PC-9 (cell line): Measurements from ENCODE around the gene MEAK7. TPM values are rescaled to one million over a fixed set of nuclear protein-coding genes. Genes with fewer than 3 reads are reported as not detected.

Experiments
- BruUV-seq: library from RNA; stranded (reverse); fragments of 400-500 nt; replicated peaks from 2 replicates; lab custom pipeline; 2021; lab: Mats Ljungman, UMichigan
- CTCF ChIA-PET: fragments of 300-600 bp; sonication (Branson Sonifier 250); formaldehyde crosslinking; loops from one replicate; lab custom pipeline; 2022; ENCODE audit warnings: antibody characterized with exemption; lab: Charles Lee
- POLR2A ChIA-PET: fragments of 300-600 bp; sonication (Branson Sonifier 250); formaldehyde crosslinking; loops from one replicate; lab custom pipeline; 2022; ENCODE audit warnings: antibody characterized with exemption; ENCODE audit not compliant: unreplicated experiment; lab: Charles Lee
- DNase-seq, 2 experiments: peaks; one replicate each; pipeline versions ENCODE4 v3.0.0 to v3.0.0-alpha.2; 2015 to 2022; ENCODE audit warnings: mixed read lengths in 1 of 2
- H2AFZ ChIP-seq: fragments of 200-600 bp; sonication (generic); 2 replicates; pipeline ENCODE4 v1.8.1; 2017; ENCODE audit warnings: antibody characterized with exemption
- H3F3A ChIP-seq: fragments of 200-600 bp; sonication (generic); 2 replicates; pipeline ENCODE4 v1.8.1; 2017; ENCODE audit warnings: antibody characterized with exemption, mild to moderate bottlenecking, low read depth; ENCODE audit not compliant: insufficient read depth
- H3K27ac ChIP-seq: fragments of 200-600 bp; sonication (generic); 2 replicates; pipeline ENCODE4 v1.6.1; 2016; ENCODE audit warnings: mixed run types
- H3K27me3 ChIP-seq: fragments of 200-600 bp; sonication (generic); 2 replicates; pipeline ENCODE4 v1.6.1; 2016; ENCODE audit warnings: low read depth, mixed run types; ENCODE audit not compliant: insufficient read depth
- H3K36me3 ChIP-seq: fragments of 200-600 bp; sonication (generic); 2 replicates; pipeline ENCODE4 v1.6.1; 2016; ENCODE audit warnings: low read depth, mixed run types
- H3K4me1 ChIP-seq: fragments of 200-600 bp; sonication (generic); replicated peaks from 2 replicates; pipeline ENCODE4 v1.6.1; 2016; ENCODE audit warnings: mixed run types; ENCODE audit not compliant: insufficient read depth
- H3K4me2 ChIP-seq: fragments of 200-600 bp; sonication (generic); 2 replicates; pipeline ENCODE4 v1.6.1; 2017; ENCODE audit warnings: mixed run types
- H3K4me3 ChIP-seq: fragments of 200-600 bp; sonication (generic); 2 replicates; pipeline ENCODE4 v1.6.1; 2016; ENCODE audit warnings: mixed run types
- H3K79me2 ChIP-seq: fragments of 200-600 bp; sonication (generic); 2 replicates; pipeline ENCODE4 v1.6.1; 2017; ENCODE audit warnings: low read depth, mixed run types
- H3K9me2 ChIP-seq: fragments of 200-600 bp; sonication (generic); 2 replicates; pipeline ENCODE4 v1.8.1; 2017; ENCODE audit warnings: mild to moderate bottlenecking; ENCODE audit not compliant: insufficient read depth
- H3K9me3 ChIP-seq: fragments of 200-600 bp; sonication (generic); 2 replicates; pipeline ENCODE4 v1.8.1; 2016; ENCODE audit warnings: low read depth; ENCODE audit not compliant: insufficient read depth
- H4K20me1 ChIP-seq: fragments of 200-600 bp; sonication (generic); 2 replicates; pipeline ENCODE4 v1.8.1; 2017; ENCODE audit not compliant: insufficient read depth
- EZH2 ChIP-seq: fragments of 200-600 bp; sonication (generic); IDR thresholded peaks from 2 replicates; pipeline ENCODE4 v1.8.0; 2017; ENCODE audit warnings: antibody characterized with exemption, low read depth
- intact Hi-C: fragments of 100-400 bp; cut with micrococcal nuclease; formaldehyde crosslinking; loops from one replicate; pipeline ENCODE4 v1.10.0; 2022; ENCODE audit not compliant: unreplicated experiment
- total RNA-seq: library from RNA; stranded (reverse); gene quantifications from 2 replicates; pipeline ENCODE4 v1.2.3, GENCODE V29; 2021
- TF ChIP-seq, protein P1 (sequence below): fragments of 200-600 bp; sonication (generic); conservative IDR thresholded peaks from 2 replicates; pipeline ENCODE4 v1.6.1; 2017; ENCODE audit warnings: mixed run types, antibody characterized with exemption, mild to moderate bottlenecking, moderate library complexity

The MEAK7 gene
- total RNA-seq, 1 experiment from 2014 or later = 73.4 TPM

DNA sequence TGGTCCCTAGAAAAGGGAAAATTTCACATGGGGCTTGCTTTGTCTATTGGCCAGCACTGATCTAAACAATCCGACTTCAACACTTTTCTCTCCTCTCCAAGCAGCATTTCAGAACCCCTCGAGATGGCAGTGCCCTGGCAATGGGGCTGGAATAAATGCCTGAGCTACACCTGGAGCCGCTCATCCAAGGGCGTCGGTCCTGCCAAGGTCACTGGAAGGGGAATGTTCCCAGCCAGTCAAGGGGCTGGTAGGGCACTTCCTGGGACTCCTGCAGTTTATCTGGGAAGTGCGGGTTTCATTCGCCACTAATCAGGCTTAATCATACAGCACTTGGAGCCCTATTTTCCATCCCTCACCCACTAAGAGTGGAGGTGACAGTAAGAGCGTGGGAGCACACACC lies 17.1 kb downstream of the MEAK7 start:
- DNase-seq = no peak
- intact Hi-C loops = no loop called here
- Histone ChIP-seq H3K27ac (no peak overlapping the region), H3K27me3 (no peaks in the 10 kb centered on the region), H3K36me3 (peaks cover 37% of the 10 kb centered on the region), H2AFZ (no peak overlapping the region), H3K9me3 (no peaks in the 10 kb centered on the region), H3K9me2 (no peaks in the 10 kb centered on the region), H3K79me2 (no peaks in the 10 kb centered on the region), H3F3A (no peaks in the 10 kb centered on the region), H4K20me1 (no peaks in the 10 kb centered on the region; the same call in 1 of the 2 replicates), H3K4me1 (no peaks in the 10 kb centered on the region), H3K4me2 (no peak overlapping the region), H3K4me3 (no peak overlapping the region)
- TF ChIP-seq, protein P1, sequence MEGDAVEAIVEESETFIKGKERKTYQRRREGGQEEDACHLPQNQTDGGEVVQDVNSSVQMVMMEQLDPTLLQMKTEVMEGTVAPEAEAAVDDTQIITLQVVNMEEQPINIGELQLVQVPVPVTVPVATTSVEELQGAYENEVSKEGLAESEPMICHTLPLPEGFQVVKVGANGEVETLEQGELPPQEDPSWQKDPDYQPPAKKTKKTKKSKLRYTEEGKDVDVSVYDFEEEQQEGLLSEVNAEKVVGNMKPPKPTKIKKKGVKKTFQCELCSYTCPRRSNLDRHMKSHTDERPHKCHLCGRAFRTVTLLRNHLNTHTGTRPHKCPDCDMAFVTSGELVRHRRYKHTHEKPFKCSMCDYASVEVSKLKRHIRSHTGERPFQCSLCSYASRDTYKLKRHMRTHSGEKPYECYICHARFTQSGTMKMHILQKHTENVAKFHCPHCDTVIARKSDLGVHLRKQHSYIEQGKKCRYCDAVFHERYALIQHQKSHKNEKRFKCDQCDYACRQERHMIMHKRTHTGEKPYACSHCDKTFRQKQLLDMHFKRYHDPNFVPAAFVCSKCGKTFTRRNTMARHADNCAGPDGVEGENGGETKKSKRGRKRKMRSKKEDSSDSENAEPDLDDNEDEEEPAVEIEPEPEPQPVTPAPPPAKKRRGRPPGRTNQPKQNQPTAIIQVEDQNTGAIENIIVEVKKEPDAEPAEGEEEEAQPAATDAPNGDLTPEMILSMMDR = no peak
- no peak for TF ChIP-seq EZH2
- CTCF ChIA-PET = no interaction called here
- POLR2A ChIA-PET = no interaction called here
- no TSS peak for BruUV-seq

DNA sequence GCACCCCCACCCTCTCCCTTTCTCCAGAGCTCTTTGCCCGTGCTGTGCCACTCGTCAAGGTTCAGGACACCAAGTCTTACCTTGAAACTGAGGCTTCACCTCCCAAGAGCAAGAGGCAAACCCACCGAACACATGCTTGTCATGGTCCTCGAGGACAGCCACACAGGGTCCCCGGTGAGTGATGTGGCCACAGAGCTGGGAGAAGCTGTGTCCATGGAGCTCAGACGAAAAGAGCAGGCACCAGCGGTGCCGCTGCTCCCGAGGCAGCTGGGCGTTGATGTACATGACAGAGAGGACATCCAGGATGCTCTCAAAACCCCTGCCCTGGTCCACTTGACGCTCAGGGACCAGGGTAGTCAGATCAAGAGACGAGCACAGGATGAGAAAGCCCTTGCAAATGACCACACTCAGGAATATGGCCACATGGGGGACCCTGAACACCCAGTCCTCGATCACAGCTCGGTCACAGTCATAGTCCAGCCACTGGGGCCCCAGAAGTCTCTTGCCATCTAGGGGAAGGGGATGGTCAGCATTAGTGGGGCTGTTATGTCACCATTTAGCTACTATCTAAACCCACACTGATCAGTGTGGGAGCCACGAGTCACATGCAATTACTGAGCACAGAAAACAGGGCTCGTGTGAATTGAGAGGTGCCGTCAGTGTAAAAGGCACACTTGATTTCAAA lies 17.8 kb downstream of the MEAK7 start:
- no peaks in the 10 kb centered on the region for H3K27me3 ChIP-seq
- no peaks in the 10 kb centered on the region for H3K4me1 ChIP-seq
- no peak overlapping the region for H3K4me2 ChIP-seq
- no TSS peak for BruUV-seq
- H3K36me3 ChIP-seq = peaks cover 35% of the 10 kb centered on the region
- no peaks in the 10 kb centered on the region for H3F3A ChIP-seq
- no peaks in the 10 kb centered on the region for H3K79me2 ChIP-seq
- H3K4me3 ChIP-seq = no peak overlapping the region
- no peaks in the 10 kb centered on the region; the same call in 1 of the 2 replicates for H4K20me1 ChIP-seq
- no peaks in the 10 kb centered on the region for H3K9me2 ChIP-seq
- no peaks in the 10 kb centered on the region for H3K9me3 ChIP-seq
- no peak overlapping the region for H2AFZ ChIP-seq
- intact Hi-C loops = no loop called here
- CTCF ChIA-PET = no interaction called here
- no peak overlapping the region for H3K27ac ChIP-seq
- DNase-seq = no peak
- TF ChIP-seq EZH2 = no peak
- TF ChIP-seq, protein P1 = no peak
- POLR2A ChIA-PET = no interaction called here

DNA sequence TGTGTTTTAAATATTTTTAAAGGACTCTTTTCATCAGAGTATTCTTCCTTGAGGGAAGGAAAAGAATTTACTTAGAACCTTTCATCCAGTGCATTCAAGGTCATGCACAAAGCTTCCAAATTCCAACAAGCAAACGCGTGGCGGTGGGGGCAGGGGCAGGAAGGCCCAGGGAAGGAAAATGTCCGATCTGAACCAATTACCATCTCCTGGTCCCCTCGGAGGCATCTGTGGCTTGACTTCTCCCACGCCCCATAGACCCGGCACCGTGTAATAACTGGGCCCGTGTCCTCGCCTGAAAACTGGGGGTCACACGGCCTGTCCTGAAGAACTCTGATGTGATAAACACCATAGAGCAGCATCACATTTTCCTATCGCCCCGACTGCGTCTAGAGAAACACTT lies 18.3 kb downstream of the MEAK7 start:
- Histone ChIP-seq H3K27me3 (no peaks in the 10 kb centered on the region), H3K79me2 (no peaks in the 10 kb centered on the region), H3F3A (no peaks in the 10 kb centered on the region), H2AFZ (no peak overlapping the region), H3K4me2 (no peak overlapping the region), H3K4me3 (no peak overlapping the region), H4K20me1 (no peaks in the 10 kb centered on the region; the same call in 1 of the 2 replicates), H3K9me3 (no peaks in the 10 kb centered on the region), H3K9me2 (no peaks in the 10 kb centered on the region), H3K36me3 (peaks cover 35% of the 10 kb centered on the region), H3K27ac (no peak overlapping the region), H3K4me1 (no peaks in the 10 kb centered on the region)
- ChIA-PET POLR2A (no interaction called here), CTCF (no interaction called here)
- TF ChIP-seq EZH2 = no peak
- TF ChIP-seq, protein P1 = no peak
- no TSS peak for BruUV-seq
- intact Hi-C loops = no loop called here
- no peak for DNase-seq
